GM19463 (cell line): ENCODE data around the gene MGST2.

Experiments
- ATAC-seq: cut with Tn5 transposase; IDR thresholded peaks from one replicate; pipeline ENCODE4 v1.9.1; 2021; ENCODE audit warnings: mild to moderate bottlenecking, moderate library complexity; ENCODE audit not compliant: unreplicated experiment

Gene MGST2

GRCh38 chr4:139643042-139643895 is 22.4 kb upstream of the MGST2 start:
- ATAC-seq: no peak

DNA sequence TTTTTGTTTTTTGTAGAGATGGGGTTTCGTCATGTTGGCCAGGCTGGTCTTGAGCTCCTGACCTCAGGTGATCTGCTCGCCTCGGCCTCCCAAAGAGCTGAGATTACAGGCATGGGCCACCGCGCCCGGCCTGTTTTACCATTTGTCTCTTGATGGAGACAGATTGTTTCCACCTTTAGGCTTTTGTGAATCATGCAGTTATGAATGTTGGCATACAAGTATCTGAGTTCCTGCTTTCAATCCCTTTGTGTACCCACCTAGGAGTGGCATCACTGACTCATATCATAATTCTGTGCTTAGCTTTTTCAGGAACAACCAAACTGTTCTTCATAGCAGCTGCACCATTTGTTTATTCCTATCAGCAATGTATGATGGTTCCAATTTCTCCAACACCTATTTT is 20.2 kb upstream of the MGST2 start:
- no peak for ATAC-seq

DNA sequence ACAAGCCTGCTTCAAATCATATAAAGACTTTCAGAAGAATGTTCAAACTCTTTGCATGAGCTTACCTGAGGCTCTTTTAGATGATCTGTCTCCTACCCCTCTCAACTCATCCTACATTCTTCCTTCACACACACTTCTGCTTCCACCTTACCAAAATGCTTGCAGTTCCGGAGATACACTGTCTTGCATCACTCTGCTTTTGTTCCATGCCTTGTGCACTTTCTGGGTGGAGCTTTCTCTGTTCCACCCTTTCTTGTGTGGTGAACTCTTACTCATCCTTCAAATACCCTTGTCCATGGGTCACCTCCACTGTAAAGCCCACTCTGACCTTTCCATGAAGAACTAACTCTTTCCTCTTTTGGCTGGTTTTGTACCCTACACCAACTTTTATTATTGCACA is 18.4 kb upstream of the MGST2 start:
- ATAC-seq: no peak

DNA sequence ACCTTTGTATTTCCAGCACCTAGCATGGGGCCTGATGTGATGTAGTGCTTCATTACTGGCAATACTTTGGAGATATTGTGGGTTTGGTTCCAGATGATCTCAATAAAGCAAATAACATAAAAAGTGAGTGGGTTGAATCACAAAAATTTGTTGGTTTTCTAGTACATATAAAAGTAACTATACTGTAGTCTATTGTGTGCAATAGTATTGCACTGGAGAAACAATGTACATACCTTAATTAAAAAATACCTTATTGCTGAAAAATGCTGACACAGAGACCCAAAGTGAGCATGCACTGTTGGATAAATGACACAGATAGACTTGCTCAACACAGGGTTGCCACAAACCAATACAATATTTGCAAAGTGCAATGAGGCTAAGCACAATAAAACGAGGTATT is 17.7 kb upstream of the MGST2 start:
- no peak for ATAC-seq

DNA sequence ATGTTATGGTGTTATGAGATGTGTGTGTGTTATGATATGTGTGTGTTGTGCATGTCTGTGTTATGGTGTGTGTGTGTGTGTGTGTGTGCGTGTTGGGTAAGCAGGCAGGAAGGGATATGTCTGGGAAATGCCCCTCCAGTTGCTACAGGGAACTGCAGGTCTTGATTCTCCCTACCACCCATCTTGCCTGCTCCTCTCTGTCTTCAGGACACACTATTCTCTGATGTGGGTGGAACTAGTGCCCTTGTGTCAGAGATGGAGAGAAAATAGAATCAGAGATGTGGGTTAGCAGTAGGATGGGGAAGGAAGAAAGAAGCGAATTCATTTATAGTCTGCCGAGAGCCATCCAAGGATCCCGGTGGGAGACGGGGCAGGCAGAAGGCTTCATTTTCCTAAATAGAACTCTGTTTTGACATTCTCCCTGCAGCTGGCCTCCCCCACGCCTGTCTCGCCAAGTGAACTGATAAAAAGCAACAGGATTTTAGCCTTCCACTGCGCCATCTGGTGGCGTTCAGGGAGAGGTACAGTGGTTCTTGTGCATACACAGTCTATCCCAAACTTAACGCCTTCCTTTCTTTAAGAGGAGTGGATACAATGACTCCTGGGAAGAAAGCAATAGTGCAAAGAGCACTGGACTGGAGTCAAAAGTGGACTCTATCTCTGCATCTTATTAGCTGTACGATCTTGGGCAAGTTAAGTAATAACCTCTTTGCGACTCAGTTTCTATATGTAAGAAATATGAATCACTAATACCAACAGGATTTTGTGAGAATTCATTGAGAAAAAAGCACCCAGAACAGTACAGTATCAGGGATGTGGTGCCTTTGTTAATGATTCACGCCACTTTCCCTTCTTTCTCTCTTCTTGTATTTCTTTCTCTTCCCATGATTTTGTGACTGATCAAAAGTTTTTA is 14.1 kb upstream of the MGST2 start:
- peak; percentile 80 for ATAC-seq

- ATAC-seq: no peak
Measured at GRCh38 chr4:139654516-139654915, 11.1 kb upstream of the MGST2 start.

GRCh38 chr4:139655116-139655515 is 10.5 kb upstream of the MGST2 start:
- ATAC-seq: peak; percentile 39

- peak; percentile 72 for ATAC-seq
Measured at GRCh38 chr4:139656614-139657486, 8.8 kb upstream of the MGST2 start.

DNA sequence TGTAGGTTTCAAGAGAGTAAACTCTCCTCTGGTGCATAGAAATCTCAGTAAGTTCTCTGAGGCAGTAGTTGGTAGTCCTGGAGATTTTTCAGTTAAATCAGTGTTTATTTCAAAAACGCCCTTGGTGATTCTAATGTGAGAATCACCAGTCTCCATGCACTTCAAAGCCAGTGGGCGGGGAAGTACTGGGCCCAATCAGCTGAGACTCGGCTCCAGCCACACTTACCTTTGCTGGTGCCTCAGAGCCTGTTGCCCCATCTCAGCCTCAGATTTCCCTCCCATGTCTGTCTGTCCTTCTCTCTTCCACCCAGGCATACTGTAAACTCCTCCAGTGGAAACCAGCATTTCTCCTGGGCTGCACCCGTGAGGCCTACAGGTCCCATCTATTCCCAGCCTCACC is 7.4 kb upstream of the MGST2 start:
- ATAC-seq: no peak

DNA sequence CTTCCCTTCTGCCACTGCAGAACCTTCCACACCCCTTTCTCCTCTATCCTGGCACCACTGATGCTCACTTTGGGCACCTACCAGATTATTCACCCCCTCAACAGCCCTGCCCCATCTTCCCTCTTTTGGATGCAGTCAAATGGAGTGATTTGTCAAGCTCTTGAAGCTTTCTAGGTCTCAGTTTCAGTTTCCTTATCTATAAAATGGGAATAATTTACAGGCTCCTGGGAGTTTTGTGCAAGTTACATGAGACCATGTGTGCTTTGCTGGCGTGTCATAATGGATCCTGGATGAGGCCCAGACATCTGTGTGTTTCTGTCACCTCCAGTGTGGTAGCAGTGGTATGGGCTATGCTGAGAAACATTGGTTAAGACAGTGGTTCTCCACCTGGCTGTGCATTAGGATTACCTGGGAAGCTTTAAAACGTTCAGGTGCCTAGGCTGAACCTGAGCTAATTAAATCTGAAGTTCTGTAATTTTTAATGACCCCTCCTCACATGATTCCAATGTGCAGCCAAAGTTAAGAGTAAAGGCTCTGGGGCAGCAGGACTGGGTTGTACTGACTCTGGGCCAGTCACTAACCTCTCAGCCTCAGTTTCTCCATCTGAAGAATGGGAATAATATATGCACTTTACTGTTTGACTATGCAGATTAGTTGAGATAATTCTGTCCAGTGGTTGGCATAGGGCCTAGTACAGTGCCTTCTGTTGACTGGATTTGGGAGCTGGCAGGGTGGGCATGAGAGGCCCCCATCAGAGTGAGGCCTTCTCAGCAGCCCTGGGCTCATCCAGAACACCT is 6.8 kb upstream of the MGST2 start:
- no peak for ATAC-seq

- ATAC-seq: no peak
Measured at GRCh38 chr4:139659735-139660424, 5.7 kb upstream of the MGST2 start.

DNA sequence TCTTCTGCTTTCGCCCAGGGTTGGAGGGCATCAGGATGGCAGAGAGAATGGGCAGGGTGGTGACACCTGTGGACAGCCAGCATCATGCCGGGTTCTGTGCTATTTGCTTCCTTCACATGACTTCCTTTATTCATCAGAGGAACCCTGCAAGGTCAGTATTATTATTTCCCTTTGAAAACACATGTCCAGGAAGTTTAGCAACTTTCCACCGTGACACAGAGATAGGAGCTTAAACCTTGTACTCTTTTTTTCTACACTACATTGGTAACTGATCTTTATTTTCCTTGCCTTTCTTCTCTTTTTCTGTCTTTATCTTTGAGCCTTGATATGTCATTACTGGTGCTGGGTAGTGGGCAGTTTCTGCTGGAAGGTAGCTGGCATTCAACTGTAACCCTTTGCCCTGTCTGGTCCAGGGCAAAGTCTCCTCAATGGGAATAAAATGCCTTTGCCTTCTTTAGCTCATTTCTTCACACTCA is 5.0 kb upstream of the MGST2 start:
- ATAC-seq: no peak

DNA sequence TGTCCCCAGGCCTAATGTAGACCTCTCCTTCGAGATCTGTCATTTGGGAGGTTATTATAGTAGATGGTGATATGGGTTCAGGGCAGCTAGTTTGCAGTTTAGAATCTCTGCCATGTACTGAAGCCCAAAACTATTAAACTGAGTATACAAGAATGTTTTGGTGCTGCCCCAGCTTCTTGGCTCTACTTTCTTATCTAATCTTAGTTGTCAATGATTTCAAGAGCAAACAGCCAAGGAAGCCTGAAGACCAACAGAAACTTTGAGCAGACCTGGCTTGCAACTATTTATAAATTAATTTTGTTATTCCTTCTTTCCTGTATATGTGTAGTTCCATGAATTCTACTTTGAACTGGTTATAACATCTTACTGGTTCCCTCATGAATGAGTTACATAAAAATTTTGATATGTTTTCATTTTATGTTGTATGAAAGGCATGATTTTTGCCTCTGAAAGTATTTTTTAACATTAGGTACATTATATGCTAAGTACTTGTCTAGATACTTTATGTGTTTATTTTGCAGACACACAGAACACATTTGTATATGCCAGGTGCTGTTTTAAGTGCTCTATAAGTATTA is 2.0 kb upstream of the MGST2 start:
- ATAC-seq: no peak

GRCh38 chr4:139664442-139664841 is 1.2 kb upstream of the MGST2 start:
- ATAC-seq: no peak

- no peak for ATAC-seq
Measured at GRCh38 chr4:139665079-139665689, 435 bp upstream of the MGST2 start.

GRCh38 chr4:139666735-139667281 is 1.2 kb downstream of the MGST2 start:
- ATAC-seq: no peak

DNA sequence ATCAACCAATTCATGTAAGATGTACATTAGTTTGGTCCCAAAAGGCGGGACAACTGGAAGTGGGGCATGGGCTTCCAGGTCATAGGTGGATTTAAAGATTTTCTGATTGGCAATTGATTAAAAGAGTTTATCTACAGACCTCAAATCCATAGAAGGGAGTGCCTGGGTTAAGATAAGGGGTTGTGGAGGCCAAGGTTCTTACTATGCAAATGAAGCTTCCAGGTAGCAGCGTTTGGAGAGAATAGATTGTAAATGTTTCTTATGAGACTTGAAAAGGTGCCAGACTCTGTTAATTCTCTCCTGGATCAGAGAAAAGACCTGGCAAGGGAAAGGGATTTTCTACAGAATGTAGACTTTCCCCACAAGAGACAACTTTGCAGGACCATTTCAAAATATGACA is 2.4 kb downstream of the MGST2 start:
- no peak for ATAC-seq

- ATAC-seq: no peak
Measured at GRCh38 chr4:139668658-139669201, 3.1 kb downstream of the MGST2 start.
